ENCODE measurements around the gene CFB.

DNA sequence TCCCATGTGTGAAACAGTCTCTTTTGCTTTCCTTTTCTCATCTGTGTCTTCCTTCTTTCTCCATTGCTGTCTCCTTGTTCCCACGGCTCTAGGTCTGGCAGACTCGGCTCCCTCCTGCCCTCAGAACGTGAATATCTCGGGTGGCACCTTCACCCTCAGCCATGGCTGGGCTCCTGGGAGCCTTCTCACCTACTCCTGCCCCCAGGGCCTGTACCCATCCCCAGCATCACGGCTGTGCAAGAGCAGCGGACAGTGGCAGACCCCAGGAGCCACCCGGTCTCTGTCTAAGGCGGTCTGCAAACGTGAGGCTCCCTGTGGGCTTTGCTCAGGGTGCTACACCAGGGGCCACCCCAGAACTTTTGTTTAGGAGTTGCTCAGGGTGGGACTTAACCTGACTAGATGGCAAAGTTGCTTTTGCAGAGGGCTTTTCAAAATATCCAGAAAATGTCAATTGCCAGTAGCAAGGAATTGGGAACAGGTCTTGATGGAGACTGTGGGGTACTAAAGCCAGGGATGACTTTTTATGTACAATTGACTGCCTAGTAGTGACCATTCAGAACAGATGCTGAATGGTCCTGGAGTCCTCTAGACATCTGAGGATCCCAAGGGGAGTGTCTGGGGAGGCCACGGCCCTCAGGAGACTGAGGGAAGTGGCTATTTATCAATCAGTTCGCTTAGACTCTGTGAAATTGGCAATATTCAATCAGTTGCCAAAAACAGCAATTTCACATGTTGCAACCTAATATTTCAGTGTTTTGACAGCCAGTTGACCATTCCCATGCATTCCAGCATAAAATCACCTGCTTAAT, 17.8 kb upstream of the CFB start:
- TF ChIP-seq CTCF (IDR thresholded peaks at IDR 0.05) (no peak), POLR2AphosphoS5 (IDR thresholded peaks at IDR 0.05) (no peak), POLR2A (IDR thresholded peaks at IDR 0.05) (no peak)

All from gastroesophageal sphincter (tissue), 3 donors.